ENCODE data around the gene CPTP. TPM values are rescaled to one million over a fixed set of nuclear protein-coding genes. Genes with fewer than 3 reads are reported as not detected.
A peak's percentile ranks its signal among the peaks of the same experiment; 100 is the strongest.

The CPTP gene
- total and polyA plus RNA-seq, 2 donors (not counting 1 experiment from before 2014, with no cell fraction given), result 17.1 to 18.8 TPM

- H3K79me2 ChIP-seq (ENCODE audit: control insufficient read depth, insufficient read depth, low read length), result no peaks in the 10 kb centered on the region
- no peaks in the 10 kb centered on the region for H3K36me3 ChIP-seq (replicated peaks in 1 of 2; ENCODE audit: control extremely low read depth in 1 of 2, control insufficient read depth in 1 of 2, extremely low read depth in 1 of 2, insufficient read depth in 2 of 2, low read length in 1 of 2)
- 89% methylated on average over 27 of the region's 28 CpGs for WGBS (ENCODE audit: insufficient coverage)
- peaks cover 0 to 16% of the 10 kb centered on the region in 2 donors for H3K4me1 ChIP-seq (ENCODE audit: control insufficient read depth in 2 of 2, insufficient read depth in 2 of 2, low read length in 2 of 2)
- H3K27ac Mint-ChIP-seq, result no peak overlapping the region
- H3K4me1 Mint-ChIP-seq, result peaks cover 11% of the 10 kb centered on the region
- ATAC-seq (ENCODE audit: low read depth), result no peak
- intact Hi-C loops (cut with micrococcal nuclease), result loop anchor here (2.0 kb wide), 1 partner anchor 306 kb away; no protein-coding TSS in a partner anchor
- H3K9me3 ChIP-seq (ENCODE audit: control extremely low read depth in 1 of 3, control insufficient read depth in 2 of 3, insufficient read depth in 1 of 3, low read length in 2 of 3), result no peaks in the 10 kb centered on the region
- no peak overlapping the region for H3K4me3 Mint-ChIP-seq
- H3K27me3 Mint-ChIP-seq, result no peaks in the 10 kb centered on the region
- H4K20me1 ChIP-seq (ENCODE audit: control insufficient read depth, insufficient read depth, low read length, poor library complexity, severe bottlenecking), result no peaks in the 10 kb centered on the region
- no peak overlapping the region for H3K27ac ChIP-seq (ENCODE audit: low read length in 2 of 2)
- no peak overlapping the region for H2AFZ ChIP-seq (ENCODE audit: insufficient read depth, low read depth, low read length, poor library complexity, severe bottlenecking)
- no peak overlapping the region for H3K4me3 ChIP-seq (ENCODE audit: control extremely low read depth in 1 of 5, extremely low read depth in 1 of 5, insufficient read depth in 1 of 5, low read depth in 2 of 5, low read length in 4 of 5)
- H3K4me2 ChIP-seq (replicated peaks; ENCODE audit: low read depth, low read length, poor library complexity, severe bottlenecking), result peak overlapping the region; percentile 20
- ChIA-PET CTCF (interaction anchor here (1.0 to 4.3 kb wide), 23 partner anchors 8 to 310 kb away, joined by 3 to 118 read pairs (median 6); partner anchors contain the start of genes PERM1 and UBE2J2), POLR2A (interaction anchor here (1.0 to 1.9 kb wide), 2 partner anchors 10 to 169 kb away, joined by 3 to 8 read pairs; no protein-coding TSS in a partner anchor)
- H3K9me3 Mint-ChIP-seq (ENCODE audit: insufficient read depth), result no peaks in the 10 kb centered on the region
- DNase-seq, result no peak
- TF ChIP-seq CTCF (IDR thresholded peaks at IDR 0.05), result no peak
- TF ChIP-seq EZH2 (IDR thresholded peaks at IDR 0.05; ENCODE audit: borderline replicate concordance, insufficient read depth, low read depth, low read length, poor library complexity, severe bottlenecking), result no peak
- no peaks in the 10 kb centered on the region for H3K27me3 ChIP-seq (replicated peaks in 1 of 4; ENCODE audit: control extremely low read depth in 1 of 4, control insufficient read depth in 3 of 4, insufficient read depth in 4 of 4, low read length in 3 of 4)
- no peak overlapping the region for H3K9ac ChIP-seq (ENCODE audit: low read length)
Measured at GRCh38 chr1:1291023-1291528, 33.5 kb upstream of the CPTP start.
